Measurements from ENCODE around the gene PNPLA4. TPM values are rescaled to one million over a fixed set of nuclear protein-coding genes. Genes with fewer than 3 reads are reported as not detected.
A peak's percentile ranks its signal among the peaks of the same experiment; 100 is the strongest.

Gene PNPLA4
- polyA plus RNA-seq, 1 donor (not counting 4 experiments of a cell fraction or from before 2014, with no cell fraction given), result 39.6 TPM

GRCh38 chrX:7946960-7947359, 19.7 kb upstream of the PNPLA4 start:
- TF ChIP-seq, protein P1, sequence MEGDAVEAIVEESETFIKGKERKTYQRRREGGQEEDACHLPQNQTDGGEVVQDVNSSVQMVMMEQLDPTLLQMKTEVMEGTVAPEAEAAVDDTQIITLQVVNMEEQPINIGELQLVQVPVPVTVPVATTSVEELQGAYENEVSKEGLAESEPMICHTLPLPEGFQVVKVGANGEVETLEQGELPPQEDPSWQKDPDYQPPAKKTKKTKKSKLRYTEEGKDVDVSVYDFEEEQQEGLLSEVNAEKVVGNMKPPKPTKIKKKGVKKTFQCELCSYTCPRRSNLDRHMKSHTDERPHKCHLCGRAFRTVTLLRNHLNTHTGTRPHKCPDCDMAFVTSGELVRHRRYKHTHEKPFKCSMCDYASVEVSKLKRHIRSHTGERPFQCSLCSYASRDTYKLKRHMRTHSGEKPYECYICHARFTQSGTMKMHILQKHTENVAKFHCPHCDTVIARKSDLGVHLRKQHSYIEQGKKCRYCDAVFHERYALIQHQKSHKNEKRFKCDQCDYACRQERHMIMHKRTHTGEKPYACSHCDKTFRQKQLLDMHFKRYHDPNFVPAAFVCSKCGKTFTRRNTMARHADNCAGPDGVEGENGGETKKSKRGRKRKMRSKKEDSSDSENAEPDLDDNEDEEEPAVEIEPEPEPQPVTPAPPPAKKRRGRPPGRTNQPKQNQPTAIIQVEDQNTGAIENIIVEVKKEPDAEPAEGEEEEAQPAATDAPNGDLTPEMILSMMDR (optimal IDR thresholded peaks at IDR 0.05 in 1 of 3, IDR thresholded peaks at IDR 0.05 in 1 of 3, conservative IDR thresholded peaks at IDR 0.05 in 1 of 3; ENCODE audit: extremely low read depth in 1 of 3, insufficient read depth in 2 of 3, low read length in 3 of 3), result no peak
- TF ChIP-seq EZH2 (IDR thresholded peaks at IDR 0.05; ENCODE audit: low read length), result no peak

DNA sequence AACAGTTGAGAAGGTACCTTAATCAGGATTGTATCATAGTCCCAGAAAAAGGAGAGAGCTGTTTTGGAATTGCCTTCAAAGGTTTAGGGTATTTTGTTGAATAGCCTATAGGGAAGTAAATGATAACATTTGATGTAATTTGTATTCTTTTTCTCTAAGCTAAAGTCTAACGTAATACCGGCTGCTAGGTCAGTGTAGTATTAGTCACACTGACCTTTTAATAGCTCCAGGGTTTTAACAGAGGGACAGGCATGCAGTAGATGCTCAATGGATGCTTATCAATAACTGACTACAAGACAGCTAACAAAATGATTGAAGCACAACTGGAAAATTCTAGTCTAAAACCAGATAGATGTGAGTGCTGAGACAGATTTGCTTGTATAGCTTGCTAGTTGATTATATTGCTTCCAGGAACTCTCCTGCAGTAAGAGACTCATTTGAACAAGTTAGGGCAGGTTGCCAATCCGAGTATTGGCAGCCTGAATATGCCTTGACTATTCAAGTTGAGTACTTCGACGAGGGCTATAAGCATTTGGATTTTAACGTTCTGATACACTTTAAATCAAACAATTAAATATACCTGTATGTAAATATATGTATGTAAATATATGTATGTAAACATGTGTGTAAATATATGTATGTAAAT, 16.5 kb upstream of the PNPLA4 start:
- no peaks in the 10 kb centered on the region for H3K27me3 ChIP-seq (ENCODE audit: control insufficient read depth, extremely low read depth, insufficient read depth, low read length)
- TF ChIP-seq, protein P1 (optimal IDR thresholded peaks at IDR 0.05 in 1 of 3, IDR thresholded peaks at IDR 0.05 in 1 of 3, conservative IDR thresholded peaks at IDR 0.05 in 1 of 3; ENCODE audit: extremely low read depth in 1 of 3, insufficient read depth in 2 of 3, low read length in 3 of 3), result no peak
- no peak for TF ChIP-seq EZH2 (IDR thresholded peaks at IDR 0.05; ENCODE audit: low read length)
- H4K20me1 ChIP-seq (ENCODE audit: control insufficient read depth, extremely low read depth, insufficient read depth, low read length), result no peaks in the 10 kb centered on the region
- no peak overlapping the region for H3K9ac ChIP-seq (ENCODE audit: control insufficient read depth, extremely low read depth, insufficient read depth, low read length)
- dilution Hi-C loops (cut with MboI; ENCODE audit: extremely low pct_ligation_motif_present, low sequenced_read_pairs), result no loop called here
- no peaks in the 10 kb centered on the region for H3K79me2 ChIP-seq (ENCODE audit: control insufficient read depth, insufficient read depth, low read length)
- no peak overlapping the region for H3K4me3 ChIP-seq (ENCODE audit: control insufficient read depth in 2 of 3, extremely low read depth in 1 of 3, insufficient read depth in 2 of 3, low read depth in 1 of 3, low read length in 3 of 3)
- no peaks in the 10 kb centered on the region for H3K9me1 ChIP-seq (ENCODE audit: control insufficient read depth, extremely low read depth, insufficient read depth, low read length)
- H3K36me3 ChIP-seq (ENCODE audit: control insufficient read depth in 2 of 2, extremely low read depth in 1 of 2, insufficient read depth in 2 of 2, low read length in 2 of 2), result no peaks in the 10 kb centered on the region
- FAIRE-seq (peak; percentile 53), DNase-seq (ENCODE audit: low read depth, low spot score) (peak; percentile 33)
- H3K4me2 ChIP-seq (ENCODE audit: control insufficient read depth, extremely low read depth, insufficient read depth, low read depth, low read length), result peak overlapping the region; percentile 7
- H3K9me3 ChIP-seq (ENCODE audit: control insufficient read depth, low read depth, low read length), result no peaks in the 10 kb centered on the region
- H3K27ac ChIP-seq (ENCODE audit: control insufficient read depth, insufficient read depth, low read length), result no peak overlapping the region
- no peak overlapping the region for H2AFZ ChIP-seq (ENCODE audit: control insufficient read depth, low read length)
- H3K4me1 ChIP-seq (ENCODE audit: control insufficient read depth, extremely low read depth, insufficient read depth, low read length), result peaks cover 8% of the 10 kb centered on the region

More at GRCh38 chrX:7946960-7947359, 19.7 kb upstream of the PNPLA4 start:
- FAIRE-seq (no peak), DNase-seq (ENCODE audit: low read depth, low spot score) (no peak)
- Histone ChIP-seq H3K27me3 (ENCODE audit: control insufficient read depth, extremely low read depth, insufficient read depth, low read length) (no peaks in the 10 kb centered on the region), H3K9me3 (ENCODE audit: control insufficient read depth, low read depth, low read length) (no peaks in the 10 kb centered on the region), H3K4me2 (ENCODE audit: control insufficient read depth, extremely low read depth, insufficient read depth, low read depth, low read length) (no peak overlapping the region), H3K27ac (ENCODE audit: control insufficient read depth, insufficient read depth, low read length) (no peak overlapping the region), H3K9ac (ENCODE audit: control insufficient read depth, extremely low read depth, insufficient read depth, low read length) (no peak overlapping the region), H2AFZ (ENCODE audit: control insufficient read depth, low read length) (no peak overlapping the region), H3K4me3 (ENCODE audit: control insufficient read depth in 2 of 3, extremely low read depth in 1 of 3, insufficient read depth in 2 of 3, low read depth in 1 of 3, low read length in 3 of 3) (no peak overlapping the region), H3K36me3 (ENCODE audit: control insufficient read depth in 2 of 2, extremely low read depth in 1 of 2, insufficient read depth in 2 of 2, low read length in 2 of 2) (no peaks in the 10 kb centered on the region), H3K4me1 (ENCODE audit: control insufficient read depth, extremely low read depth, insufficient read depth, low read length) (peaks cover 8% of the 10 kb centered on the region), H3K9me1 (ENCODE audit: control insufficient read depth, extremely low read depth, insufficient read depth, low read length) (no peaks in the 10 kb centered on the region), H4K20me1 (ENCODE audit: control insufficient read depth, extremely low read depth, insufficient read depth, low read length) (no peaks in the 10 kb centered on the region), H3K79me2 (ENCODE audit: control insufficient read depth, insufficient read depth, low read length) (no peaks in the 10 kb centered on the region)
- dilution Hi-C loops (cut with MboI; ENCODE audit: extremely low pct_ligation_motif_present, low sequenced_read_pairs), result no loop called here
